ENCODE data around the gene CCDC146.
"Not testable (repeated sequence)": the region's sequence is repeated elsewhere in the genome, so short reads cannot be mapped to it uniquely, and the experiment has no call there.

CCDC146 gene

DNA sequence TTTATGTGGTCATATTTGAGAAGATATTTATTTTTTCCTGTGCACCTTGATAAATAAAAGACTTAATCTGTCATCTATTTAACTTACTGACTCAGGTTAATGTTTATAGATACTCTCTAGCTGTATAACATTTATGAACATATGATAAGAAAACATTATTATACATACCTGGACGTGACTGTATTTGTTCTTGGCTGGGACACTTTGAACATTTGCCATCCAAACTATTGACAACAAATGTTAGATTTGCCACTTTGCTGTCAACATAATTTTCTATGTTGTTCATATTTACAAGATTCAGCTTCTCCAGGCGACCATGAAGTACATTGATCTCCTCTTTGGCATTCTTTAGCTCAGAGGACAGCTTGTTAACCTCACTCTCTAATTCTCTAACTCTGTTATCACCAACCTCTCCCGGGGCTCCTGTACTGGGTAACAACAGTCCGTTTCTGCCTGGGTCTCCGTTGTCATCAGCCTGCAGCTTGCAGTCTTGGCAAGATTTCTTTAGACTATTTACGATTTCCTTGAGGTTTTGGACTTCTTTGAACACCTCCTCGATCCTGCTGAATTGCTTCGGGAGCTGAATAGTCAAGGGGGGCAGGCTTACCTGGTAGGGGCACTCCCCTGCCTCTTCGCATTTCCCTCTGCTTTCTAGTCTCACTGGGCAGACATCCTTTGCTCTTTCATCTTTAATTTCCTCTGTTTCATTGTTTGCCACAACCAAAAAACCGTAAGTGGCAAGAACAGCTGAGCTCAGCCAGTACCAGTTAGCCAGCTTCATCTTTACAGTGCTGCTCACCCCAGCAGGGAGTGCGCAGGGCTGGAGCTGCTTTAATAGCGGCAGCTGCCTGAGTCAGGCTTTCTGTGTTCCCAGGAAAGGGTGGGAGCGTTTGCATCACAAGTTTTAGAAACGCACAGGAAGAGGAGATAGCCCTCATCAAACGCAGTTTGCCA is 76.9 kb downstream of the CCDC146 start, which contains the start of gene FGL2:
Gene FGL2, minus strand, starts transcription at position 807 of the 954 bp plus-strand sequence. Its CDS starts 26 bp downstream, at position 781.
- peak in 2 of 3 experiments; percentile 2 to 19 for DNase-seq (ENCODE audit: low read depth in 3 of 3)

DNA sequence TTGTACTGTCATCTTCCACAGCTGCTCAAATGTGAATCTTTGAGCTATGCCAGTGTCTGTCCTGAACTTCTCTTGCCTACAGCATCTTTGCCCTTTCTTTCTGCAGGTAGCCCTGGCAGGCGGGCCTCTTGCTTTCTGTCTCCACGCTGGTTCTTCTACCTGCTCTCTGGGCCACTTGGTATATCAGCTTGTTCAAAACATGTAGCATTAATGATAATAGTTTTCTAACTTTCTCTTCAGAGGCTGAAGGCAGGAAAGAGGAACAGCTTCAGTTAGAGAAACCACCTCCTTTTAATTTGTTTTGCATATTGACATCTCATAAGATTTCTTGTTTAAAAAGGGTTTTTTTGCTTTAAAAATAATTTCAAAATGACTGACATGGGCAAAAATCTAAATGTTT is 78.1 kb downstream of the CCDC146 start:
- no peak for DNase-seq (ENCODE audit: low read depth in 3 of 3)

DNA sequence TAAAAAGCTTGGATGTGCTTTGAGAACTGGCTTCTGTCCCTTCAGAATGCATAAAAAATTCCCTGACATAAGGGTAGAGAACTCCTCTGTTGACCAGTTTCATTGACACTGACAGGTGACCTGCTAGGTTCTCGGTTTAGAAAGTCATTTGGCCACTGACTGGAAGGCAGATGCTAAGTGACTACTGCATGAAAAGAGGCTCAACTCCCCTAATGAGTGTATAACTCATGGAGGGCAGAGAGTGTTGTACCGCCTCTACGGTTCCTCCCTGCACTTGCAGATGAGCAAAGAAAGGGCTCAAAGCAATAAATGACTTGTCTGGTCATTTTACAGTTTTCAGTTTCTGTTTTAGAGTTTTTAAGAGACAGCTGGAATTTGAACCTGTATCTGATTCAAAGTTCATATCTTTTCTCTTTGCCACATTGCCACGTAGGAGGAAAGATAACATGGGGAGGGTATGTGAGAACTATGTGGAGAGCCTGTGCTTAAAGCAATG is 80.1 kb downstream of the CCDC146 start:
- DNase-seq (ENCODE audit: low read depth in 3 of 3), result no peak

- no peak for DNase-seq (ENCODE audit: low read depth in 3 of 3)
Measured at GRCh38 chr7:77205706-77206105, 83.3 kb downstream of the CCDC146 start.

GRCh38 chr7:77208416-77208815 is 86.0 kb downstream of the CCDC146 start:
- no peak for DNase-seq (ENCODE audit: low read depth in 3 of 3)

DNA sequence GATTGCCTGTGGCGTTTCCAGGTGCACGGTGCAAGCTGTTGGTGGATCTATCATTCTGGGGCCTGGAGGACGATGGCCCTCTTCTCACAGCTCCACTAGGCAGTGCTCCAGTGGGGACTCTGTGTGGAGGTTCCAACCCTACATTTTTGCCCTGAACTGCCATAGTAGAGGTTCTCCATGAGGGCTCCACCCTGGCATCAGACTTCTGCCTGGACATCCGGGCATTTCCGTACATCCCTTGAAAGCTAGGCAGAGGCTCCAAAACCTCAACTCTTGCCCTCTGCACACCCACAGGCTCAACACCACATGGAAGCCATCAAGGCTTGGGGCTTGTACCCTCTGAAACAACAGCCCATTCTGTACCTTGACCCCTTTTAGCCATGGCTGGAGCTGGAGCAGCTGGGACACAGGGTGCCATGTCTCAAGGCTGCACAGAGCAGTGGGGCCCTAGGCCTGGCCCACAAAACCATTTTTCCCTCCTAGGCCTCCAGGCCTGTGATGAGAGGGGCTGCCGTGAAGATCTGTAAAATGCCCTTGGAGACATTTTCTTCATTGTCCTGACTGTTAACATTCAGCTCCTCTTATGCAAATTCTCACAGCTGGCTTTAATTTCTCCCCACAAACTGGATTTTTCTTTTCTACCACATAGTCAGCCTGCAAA is 87.2 kb downstream of the CCDC146 start:
- no peak for DNase-seq (ENCODE audit: low read depth in 3 of 3)

DNA sequence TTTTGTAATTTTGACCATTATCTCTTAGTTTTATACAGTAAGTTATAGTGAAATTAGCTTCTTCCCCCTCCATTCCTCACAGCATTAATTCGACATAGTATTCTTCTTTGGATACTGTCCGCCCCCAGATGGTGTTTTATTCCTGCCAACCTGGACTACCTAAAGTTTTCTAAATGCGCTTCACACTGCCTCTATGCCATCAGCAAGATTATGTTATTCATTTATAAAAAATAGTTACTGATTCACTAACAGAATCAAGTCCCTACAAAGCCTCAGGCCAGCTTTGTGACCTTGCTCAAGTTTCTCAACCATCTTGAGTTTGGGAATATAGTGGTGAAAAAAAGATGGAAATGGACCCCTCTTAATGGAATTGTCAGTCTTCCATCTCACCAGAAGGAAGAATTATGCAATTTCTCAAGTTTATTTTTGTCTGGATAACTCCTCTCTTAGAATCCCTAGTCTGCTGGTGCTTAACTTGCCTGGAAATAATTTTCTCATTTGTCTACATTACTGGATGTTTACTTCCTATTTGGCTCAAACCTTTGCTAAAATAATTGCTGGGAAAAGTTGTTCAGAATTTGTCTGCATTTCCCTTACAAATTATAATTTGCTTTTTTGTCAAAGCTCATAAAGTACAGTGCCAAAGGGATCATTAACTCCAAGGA is 93.9 kb downstream of the CCDC146 start:
- DNase-seq (ENCODE audit: low read depth in 3 of 3), result no peak

- no peak for DNase-seq (ENCODE audit: low read depth in 3 of 3)
Measured at GRCh38 chr7:77217474-77218185, 95.2 kb downstream of the CCDC146 start.

GRCh38 chr7:77219701-77220331 is 97.4 kb downstream of the CCDC146 start:
- not testable (repeated sequence) for DNase-seq (ENCODE audit: low read depth in 3 of 3)

- no peak for DNase-seq (ENCODE audit: low read depth in 3 of 3)
Measured at GRCh38 chr7:77222065-77222464, 99.7 kb downstream of the CCDC146 start.

- DNase-seq (ENCODE audit: low read depth in 3 of 3), result no peak
Measured at GRCh38 chr7:77222819-77223218, 100.4 kb downstream of the CCDC146 start.

GRCh38 chr7:77223261-77223660 is 100.8 kb downstream of the CCDC146 start:
- DNase-seq (ENCODE audit: low read depth in 3 of 3), result no peak

GRCh38 chr7:77226357-77226839 is 104.0 kb downstream of the CCDC146 start:
- no peak for DNase-seq (ENCODE audit: low read depth in 3 of 3)

DNA sequence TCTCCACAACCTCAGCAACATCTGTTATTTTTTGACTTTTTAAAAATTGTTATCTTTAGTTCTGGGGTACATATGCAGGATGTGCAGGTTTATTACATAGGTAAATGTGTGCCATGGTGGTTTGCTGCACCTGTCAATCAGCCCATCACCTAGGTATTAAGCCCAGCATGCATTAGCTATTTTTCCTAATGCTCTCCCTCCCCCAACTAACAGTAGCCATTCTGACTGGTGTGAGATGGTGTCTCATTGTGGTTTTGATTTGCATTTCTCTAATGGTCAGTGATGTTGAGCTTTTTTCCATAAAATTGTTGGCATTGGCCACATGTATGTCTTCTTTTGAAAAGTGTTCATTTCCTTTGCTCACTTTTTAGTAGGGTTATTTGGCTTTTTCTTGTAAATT is 106.4 kb downstream of the CCDC146 start:
- not testable (repeated sequence) for DNase-seq (ENCODE audit: low read depth in 3 of 3)

DNA sequence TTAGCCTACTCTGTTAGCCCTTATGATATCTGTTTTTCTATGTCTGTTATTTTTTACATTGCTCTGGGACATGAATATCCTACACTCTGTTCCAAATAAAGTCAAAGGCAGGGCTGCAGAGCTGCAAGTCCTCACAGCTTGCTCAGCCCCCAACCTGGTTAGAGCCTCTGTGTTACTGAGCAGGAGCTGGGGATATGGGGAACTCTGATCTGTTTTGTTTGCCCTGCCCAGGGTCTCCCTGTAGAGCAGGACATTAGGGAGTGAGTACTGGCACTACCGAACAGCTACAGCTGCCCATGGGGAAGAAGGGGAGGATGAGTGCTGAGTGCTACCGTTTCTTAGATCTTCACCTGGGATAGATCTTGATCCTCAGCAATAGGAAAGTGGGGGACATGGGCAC is 110.1 kb downstream of the CCDC146 start:
- no peak for DNase-seq (ENCODE audit: low read depth in 3 of 3)

- no peak for DNase-seq (ENCODE audit: low read depth in 3 of 3)
Measured at GRCh38 chr7:77235276-77235675, 112.9 kb downstream of the CCDC146 start.

DNA sequence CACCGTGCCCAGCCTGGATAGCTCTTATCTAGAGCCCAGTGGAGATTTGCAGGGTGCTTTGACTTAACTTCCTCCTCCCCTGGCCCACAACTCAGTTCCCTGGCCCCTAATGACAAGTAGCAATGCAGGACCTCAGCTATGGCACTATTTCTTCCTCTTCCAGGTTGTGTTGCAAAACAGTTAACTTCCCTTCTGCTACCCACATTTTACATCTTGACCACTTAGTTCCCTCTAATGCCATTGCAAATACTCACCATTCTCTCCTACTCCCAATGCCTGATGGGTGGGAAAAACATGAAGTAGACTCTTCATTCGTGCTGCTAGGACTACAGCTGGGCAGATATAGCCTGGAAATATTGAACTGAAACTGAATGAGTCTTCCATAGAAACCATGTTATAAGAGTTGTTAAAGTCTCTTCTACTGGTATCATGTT is 116.3 kb downstream of the CCDC146 start:
- DNase-seq (ENCODE audit: low read depth in 3 of 3), result no peak

GRCh38 chr7:77239471-77239870 is 117.1 kb downstream of the CCDC146 start:
- no peak for DNase-seq (ENCODE audit: low read depth in 3 of 3)

- no peak for DNase-seq (ENCODE audit: low read depth in 3 of 3)
Measured at GRCh38 chr7:77242068-77242467, 119.7 kb downstream of the CCDC146 start.

- DNase-seq (ENCODE audit: low read depth in 3 of 3), result no peak
Measured at GRCh38 chr7:77242554-77242953, 120.1 kb downstream of the CCDC146 start.
